ENCODE data around the gene MS4A12. TPM values are rescaled to one million over a fixed set of nuclear protein-coding genes. Genes with fewer than 3 reads are reported as not detected.
A peak's percentile ranks its signal among the peaks of the same experiment; 100 is the strongest.

MS4A12 gene
- total RNA-seq, 3 donors from 2014 or later (not counting 1 experiment from before 2014, with no cell fraction given) = not detected

GRCh38 chr11:60468829-60469228, 23.7 kb upstream of the MS4A12 start:
- DNase-seq = no peak
- Histone ChIP-seq H3K4me3 (ENCODE audit: low read length) (no peak overlapping the region), H3K4me1 (ENCODE audit: control insufficient read depth, insufficient read depth, low read length) (no peaks in the 10 kb centered on the region), H3K36me3 (ENCODE audit: control insufficient read depth, insufficient read depth, low read length) (no peaks in the 10 kb centered on the region), H3K9me3 (ENCODE audit: control insufficient read depth, insufficient read depth, low read length) (no peaks in the 10 kb centered on the region), H3K27ac (ENCODE audit: low read length) (no peak overlapping the region), H3K27me3 (ENCODE audit: control insufficient read depth, insufficient read depth, low read length) (no peaks in the 10 kb centered on the region)
- peaks cover 9 to 12% of the 10 kb centered on the region in 2 donors for H3K27me3 Mint-ChIP-seq (ENCODE audit: low read depth in 2 of 2)
- H3K27ac Mint-ChIP-seq = no peak overlapping the region
- ATAC-seq = no peak
- WGBS (ENCODE audit: insufficient coverage) = 80% methylated on average over 1 of the region's 2 CpGs
- intact Hi-C loops (cut with micrococcal nuclease) = no loop called here
- H3K36me3 Mint-ChIP-seq = no peaks in the 10 kb centered on the region
- H3K4me3 Mint-ChIP-seq = no peak overlapping the region
- no peak for TF ChIP-seq CTCF (IDR thresholded peaks at IDR 0.05)
- no peaks in the 10 kb centered on the region for H3K9me3 Mint-ChIP-seq
- H3K4me1 Mint-ChIP-seq = no peaks in the 10 kb centered on the region

GRCh38 chr11:60469723-60470122, 22.9 kb upstream of the MS4A12 start:
- ATAC-seq (no peak), DNase-seq (no peak)
- H3K4me3 Mint-ChIP-seq = no peak overlapping the region
- no peak overlapping the region for H3K27ac Mint-ChIP-seq
- TF ChIP-seq CTCF (IDR thresholded peaks at IDR 0.05) = no peak
- Histone ChIP-seq H3K27me3 (ENCODE audit: control insufficient read depth, insufficient read depth, low read length) (no peaks in the 10 kb centered on the region), H3K27ac (ENCODE audit: low read length) (no peak overlapping the region), H3K4me1 (ENCODE audit: control insufficient read depth, insufficient read depth, low read length) (no peaks in the 10 kb centered on the region), H3K9me3 (ENCODE audit: control insufficient read depth, insufficient read depth, low read length) (no peaks in the 10 kb centered on the region), H3K4me3 (ENCODE audit: low read length) (no peak overlapping the region), H3K36me3 (ENCODE audit: control insufficient read depth, insufficient read depth, low read length) (no peaks in the 10 kb centered on the region)
- intact Hi-C loops (cut with micrococcal nuclease) = no loop called here
- peaks cover 9 to 12% of the 10 kb centered on the region in 2 donors for H3K27me3 Mint-ChIP-seq (ENCODE audit: low read depth in 2 of 2)
- H3K4me1 Mint-ChIP-seq = no peaks in the 10 kb centered on the region
- no peaks in the 10 kb centered on the region for H3K9me3 Mint-ChIP-seq
- WGBS (ENCODE audit: insufficient coverage) = no CpG with 5 or more reads among the region's 2 CpGs
- H3K36me3 Mint-ChIP-seq = no peaks in the 10 kb centered on the region

- Mint-ChIP-seq H3K36me3 (no peaks in the 10 kb centered on the region), H3K4me3 (no peak overlapping the region), H3K27me3 (ENCODE audit: low read depth in 2 of 2) (peaks cover 22 to 27% of the 10 kb centered on the region in 2 donors), H3K27ac (no peak overlapping the region), H3K9me3 (no peaks in the 10 kb centered on the region), H3K4me1 (no peaks in the 10 kb centered on the region)
- intact Hi-C loops (cut with micrococcal nuclease) = no loop called here
- no peak for TF ChIP-seq CTCF (IDR thresholded peaks at IDR 0.05)
- Histone ChIP-seq H3K27ac (ENCODE audit: low read length) (peak overlapping the region; percentile 45), H3K4me1 (ENCODE audit: control insufficient read depth, insufficient read depth, low read length) (peaks cover 3% of the 10 kb centered on the region), H3K27me3 (ENCODE audit: control insufficient read depth, insufficient read depth, low read length) (no peaks in the 10 kb centered on the region), H3K4me3 (ENCODE audit: low read length) (no peak overlapping the region), H3K9me3 (ENCODE audit: control insufficient read depth, insufficient read depth, low read length) (no peaks in the 10 kb centered on the region), H3K36me3 (ENCODE audit: control insufficient read depth, insufficient read depth, low read length) (no peaks in the 10 kb centered on the region)
- WGBS (ENCODE audit: insufficient coverage) = 8% methylated on average over 3 of the region's 6 CpGs
- no peak for DNase-seq
- ATAC-seq = no peak
These were observed 15.5 kb upstream of the MS4A12 start for GRCh38 chr11:60477035-60477445.

GRCh38 chr11:60482361-60482760, 10.2 kb upstream of the MS4A12 start:
- H3K4me3 Mint-ChIP-seq = no peak overlapping the region
- WGBS (ENCODE audit: insufficient coverage) = 0% methylated on average over 1 of the region's 2 CpGs
- intact Hi-C loops (cut with micrococcal nuclease) = no loop called here
- peaks cover 14 to 34% of the 10 kb centered on the region in 2 donors for H3K27me3 Mint-ChIP-seq (ENCODE audit: low read depth in 2 of 2)
- Histone ChIP-seq H3K4me3 (ENCODE audit: low read length) (no peak overlapping the region), H3K9me3 (ENCODE audit: control insufficient read depth, insufficient read depth, low read length) (no peaks in the 10 kb centered on the region), H3K27me3 (ENCODE audit: control insufficient read depth, insufficient read depth, low read length) (no peaks in the 10 kb centered on the region), H3K27ac (ENCODE audit: low read length) (peak overlapping the region; percentile 26), H3K4me1 (ENCODE audit: control insufficient read depth, insufficient read depth, low read length) (no peaks in the 10 kb centered on the region), H3K36me3 (ENCODE audit: control insufficient read depth, insufficient read depth, low read length) (no peaks in the 10 kb centered on the region)
- H3K27ac Mint-ChIP-seq = no peak overlapping the region
- ATAC-seq (no peak), DNase-seq (no peak)
- no peaks in the 10 kb centered on the region for H3K36me3 Mint-ChIP-seq
- H3K9me3 Mint-ChIP-seq = no peaks in the 10 kb centered on the region
- no peaks in the 10 kb centered on the region for H3K4me1 Mint-ChIP-seq
- no peak for TF ChIP-seq CTCF (IDR thresholded peaks at IDR 0.05)

All from natural killer cell (primary cell).